Activated CD8-positive, alpha-beta T cell treated with anti-CD3 and anti-CD28 coated beads, Interleukin-2, amount 10 ng/mL, durations not matched to agents 7 days and 5 days (primary cell): ENCODE data around the gene ALOX15B. TPM values are rescaled to one million over a fixed set of nuclear protein-coding genes. Genes with fewer than 3 reads are reported as not detected.

Experiments
- ATAC-seq: fragments of 150-1000 bp; cut with Tn5 transposase; one replicate; pipeline ENCODE4 v1.10.0; 2021; ENCODE audit warnings: moderate library complexity
- CTCF ChIA-PET: fragments of 350-600 bp; sonication (Branson Sonifier 250); formaldehyde crosslinking; loops from one replicate; lab custom pipeline; 2021; ENCODE audit warnings: antibody characterized with exemption; lab: Charles Lee
- POLR2A ChIA-PET: fragments of 350-600 bp; sonication (Branson Sonifier 250); formaldehyde crosslinking; loops from one replicate; lab custom pipeline; 2021; ENCODE audit warnings: antibody characterized with exemption; lab: Charles Lee
- DNase-seq: peaks from one replicate; pipeline ENCODE4 v3.0.0-alpha.2; 2020
- H3K27ac Mint-ChIP-seq: one replicate; pipeline ENCODE4 v1.8.0; 2021; ENCODE audit warnings: mild to moderate bottlenecking, mixed read lengths
- H3K27me3 Mint-ChIP-seq: one replicate; pipeline ENCODE4 v1.8.0; 2021; ENCODE audit warnings: low read depth, mixed read lengths
- H3K36me3 Mint-ChIP-seq: one replicate; pipeline ENCODE4 v1.8.0; 2021; ENCODE audit warnings: low read depth, mixed read lengths
- H3K4me1 Mint-ChIP-seq: one replicate; pipeline ENCODE4 v1.8.0; 2021; ENCODE audit warnings: low read depth, mixed read lengths
- H3K4me3 Mint-ChIP-seq: one replicate; pipeline ENCODE4 v1.8.0; 2021; ENCODE audit warnings: mild to moderate bottlenecking, mixed read lengths
- H3K9me3 Mint-ChIP-seq: one replicate; pipeline ENCODE4 v1.8.0; 2022; ENCODE audit warnings: mixed read lengths; ENCODE audit not compliant: insufficient read depth
- total RNA-seq, 2 experiments: library from RNA; stranded (reverse); gene quantifications; one replicate each; pipeline ENCODE4 v1.2.3, GENCODE V29; 2021

The ALOX15B gene
- total RNA-seq, 2 experiments from 2014 or later: not detected

GRCh38 chr17:8046306-8046928, 7.6 kb downstream of the ALOX15B start:
- Mint-ChIP-seq H3K27me3 (peaks cover 15% of the 10 kb centered on the region), H3K4me1 (peaks cover under 1% of the 10 kb centered on the region), H3K36me3 (no peaks in the 10 kb centered on the region), H3K27ac (no peak overlapping the region), H3K4me3 (no peak overlapping the region), H3K9me3 (no peaks in the 10 kb centered on the region)
- POLR2A ChIA-PET: no interaction called here
- DNase-seq: no peak
- CTCF ChIA-PET: interaction anchor here (0.5 to 1.6 kb wide), 3 partner anchors 29 to 110 kb away, joined by 3 to 4 read pairs (median 3); no protein-coding TSS in a partner anchor
- ATAC-seq: no peak

GRCh38 chr17:8046929-8047768, 8.3 kb downstream of the ALOX15B start:
- ChIA-PET POLR2A (no interaction called here), CTCF (interaction anchor here (0.5 to 1.7 kb wide), 4 partner anchors 11 to 109 kb away, joined by 3 to 7 read pairs (median 4); no protein-coding TSS in a partner anchor)
- no peak overlapping the region for H3K27ac Mint-ChIP-seq
- H3K4me1 Mint-ChIP-seq: no peaks in the 10 kb centered on the region
- H3K27me3 Mint-ChIP-seq: peaks cover 15% of the 10 kb centered on the region
- H3K9me3 Mint-ChIP-seq: no peaks in the 10 kb centered on the region
- no peaks in the 10 kb centered on the region for H3K36me3 Mint-ChIP-seq
- ATAC-seq (no peak), DNase-seq (no peak)
- no peak overlapping the region for H3K4me3 Mint-ChIP-seq

GRCh38 chr17:8047769-8048110, 8.9 kb downstream of the ALOX15B start:
- Mint-ChIP-seq H3K36me3 (no peaks in the 10 kb centered on the region), H3K4me3 (no peak overlapping the region), H3K27ac (no peak overlapping the region), H3K4me1 (no peaks in the 10 kb centered on the region), H3K27me3 (peaks cover 15% of the 10 kb centered on the region), H3K9me3 (no peaks in the 10 kb centered on the region)
- no peak for DNase-seq
- POLR2A ChIA-PET: no interaction called here
- no peak for ATAC-seq
- CTCF ChIA-PET: interaction anchor here (1.6 to 1.7 kb wide), 2 partner anchors 10 to 30 kb away, joined by 4 to 7 read pairs; no protein-coding TSS in a partner anchor

- ChIA-PET CTCF (interaction anchor here (1.7 kb wide), 1 partner anchor 10 kb away, joined by 7 read pairs; no protein-coding TSS in a partner anchor), POLR2A (no interaction called here)
- Mint-ChIP-seq H3K4me1 (no peaks in the 10 kb centered on the region), H3K27me3 (peaks cover 13% of the 10 kb centered on the region), H3K27ac (no peak overlapping the region), H3K4me3 (no peak overlapping the region), H3K36me3 (no peaks in the 10 kb centered on the region), H3K9me3 (no peaks in the 10 kb centered on the region)
- DNase-seq (no peak), ATAC-seq (no peak)
Measured at GRCh38 chr17:8048236-8048635, 9.4 kb downstream of the ALOX15B start.

GRCh38 chr17:8048736-8049135, 9.9 kb downstream of the ALOX15B start:
- CTCF ChIA-PET: interaction anchor here (1.4 to 1.7 kb wide), 2 partner anchors 9 to 25 kb away, joined by 4 to 7 read pairs; no protein-coding TSS in a partner anchor
- Mint-ChIP-seq H3K36me3 (no peaks in the 10 kb centered on the region), H3K27me3 (peaks cover 8% of the 10 kb centered on the region), H3K27ac (no peak overlapping the region), H3K4me1 (no peaks in the 10 kb centered on the region), H3K4me3 (no peak overlapping the region), H3K9me3 (no peaks in the 10 kb centered on the region)
- ATAC-seq (no peak), DNase-seq (no peak)
- POLR2A ChIA-PET: no interaction called here

GRCh38 chr17:8051831-8052230, 13.0 kb downstream of the ALOX15B start:
- Mint-ChIP-seq H3K27me3 (peaks cover 7% of the 10 kb centered on the region), H3K27ac (no peak overlapping the region), H3K9me3 (no peaks in the 10 kb centered on the region), H3K4me1 (peaks cover 15% of the 10 kb centered on the region), H3K4me3 (no peak overlapping the region), H3K36me3 (no peaks in the 10 kb centered on the region)
- no peak for ATAC-seq
- no peak for DNase-seq
- ChIA-PET POLR2A (no interaction called here), CTCF (interaction anchor here (2.2 kb wide), 1 partner anchor 8 kb away, joined by 14 read pairs; no protein-coding TSS in a partner anchor)

- H3K9me3 Mint-ChIP-seq: no peaks in the 10 kb centered on the region
- peaks cover 23% of the 10 kb centered on the region for H3K4me1 Mint-ChIP-seq
- ChIA-PET CTCF (interaction anchor here (2.2 kb wide), 1 partner anchor 8 kb away, joined by 14 read pairs; no protein-coding TSS in a partner anchor), POLR2A (no interaction called here)
- H3K27me3 Mint-ChIP-seq: peaks cover 12% of the 10 kb centered on the region
- H3K36me3 Mint-ChIP-seq: no peaks in the 10 kb centered on the region
- ATAC-seq (no peak), DNase-seq (no peak)
- H3K27ac Mint-ChIP-seq: no peak overlapping the region
- H3K4me3 Mint-ChIP-seq: no peak overlapping the region
Measured at GRCh38 chr17:8052256-8053252, 13.7 kb downstream of the ALOX15B start.

- Mint-ChIP-seq H3K9me3 (no peaks in the 10 kb centered on the region), H3K36me3 (no peaks in the 10 kb centered on the region), H3K4me3 (no peak overlapping the region), H3K27me3 (peaks cover 13% of the 10 kb centered on the region), H3K27ac (no peak overlapping the region), H3K4me1 (peaks cover 24% of the 10 kb centered on the region)
- DNase-seq: no peak
- ChIA-PET CTCF (interaction anchor here (10.3 kb wide), 1 partner anchor 20 kb away, joined by 319 read pairs; no protein-coding TSS in a partner anchor), POLR2A (no interaction called here)
- no peak for ATAC-seq
Measured at GRCh38 chr17:8053600-8053999, 14.7 kb downstream of the ALOX15B start.

GRCh38 chr17:8055851-8056231, 17.0 kb downstream of the ALOX15B start:
- ChIA-PET CTCF (interaction anchor here (0.9 to 10.3 kb wide), 12 partner anchors 14 to 211 kb away, joined by 3 to 319 read pairs (median 16); partner anchors contain the start of genes ALOX15B and ALOXE3), POLR2A (interaction anchor here (1.7 kb wide), 1 partner anchor 117 kb away, joined by 5 read pairs; no protein-coding TSS in a partner anchor)
- H3K27ac Mint-ChIP-seq: no peak overlapping the region
- peaks cover 30% of the 10 kb centered on the region for H3K27me3 Mint-ChIP-seq
- no peak overlapping the region for H3K4me3 Mint-ChIP-seq
- H3K36me3 Mint-ChIP-seq: no peaks in the 10 kb centered on the region
- DNase-seq (no peak), ATAC-seq (no peak)
- H3K4me1 Mint-ChIP-seq: peaks cover 32% of the 10 kb centered on the region
- no peaks in the 10 kb centered on the region for H3K9me3 Mint-ChIP-seq

- peaks cover 33% of the 10 kb centered on the region for H3K27me3 Mint-ChIP-seq
- DNase-seq (peak; percentile 75), ATAC-seq (peak; percentile 62)
- H3K4me3 Mint-ChIP-seq: no peak overlapping the region
- POLR2A ChIA-PET: interaction anchor here (0.7 to 1.7 kb wide), 2 partner anchors 12 to 117 kb away, joined by 3 to 5 read pairs; no protein-coding TSS in a partner anchor
- CTCF ChIA-PET: interaction anchor here (0.6 to 10.3 kb wide), 24 partner anchors 9 to 457 kb away, joined by 3 to 319 read pairs (median 6); partner anchors contain the start of genes ALOX15B, ALOXE3, HES7 and RNF227
- H3K4me1 Mint-ChIP-seq: peaks cover 32% of the 10 kb centered on the region
- no peaks in the 10 kb centered on the region for H3K9me3 Mint-ChIP-seq
- no peaks in the 10 kb centered on the region for H3K36me3 Mint-ChIP-seq
- no peak overlapping the region for H3K27ac Mint-ChIP-seq
Measured at GRCh38 chr17:8056232-8056975, 17.5 kb downstream of the ALOX15B start.
